Fibroblast of lung (primary cell): ENCODE measurements around the gene MKX. TPM values are rescaled to one million over a fixed set of nuclear protein-coding genes. Genes with fewer than 3 reads are reported as not detected.

Source experiments
- DNase-seq, 2 donors: peaks; one replicate each; pipeline versions ENCODE4 v3.0.0 to v3.0.0-alpha.2; 2010; ENCODE audit warnings: low read depth in 2 of 2
- H2AFZ ChIP-seq: 2 replicates; pipeline ENCODE4 v1.5.1; 2012; ENCODE audit warnings: low read length, control low read depth, inconsistent platforms
- H3K27ac ChIP-seq: 2 replicates; pipeline ENCODE4 v1.5.1; 2011; ENCODE audit warnings: low read length, control low read depth; ENCODE audit not compliant: insufficient read depth
- H3K27me3 ChIP-seq: 2 replicates; pipeline ENCODE4 v1.5.1; 2011; ENCODE audit warnings: mild to moderate bottlenecking, low read length; ENCODE audit not compliant: control insufficient read depth, insufficient read depth
- H3K36me3 ChIP-seq: 2 replicates; pipeline ENCODE4 v1.5.1; 2011; ENCODE audit warnings: low read length; ENCODE audit not compliant: control insufficient read depth, insufficient read depth
- H3K4me1 ChIP-seq: 2 replicates; pipeline ENCODE4 v1.5.1; 2011; ENCODE audit warnings: low read length; ENCODE audit not compliant: control insufficient read depth, insufficient read depth; ENCODE audit errors: extremely low read depth
- H3K4me2 ChIP-seq: 2 replicates; pipeline ENCODE4 v1.5.1; 2011; ENCODE audit warnings: low read length, control low read depth; ENCODE audit not compliant: insufficient read depth; ENCODE audit errors: extremely low read depth
- H3K4me3 ChIP-seq, 4 experiments: fragments of 200-600 bp in 1 of 4; sonication (generic) in 1 of 4; replicated peaks in 1 of 4; 2 replicates each; pipeline ENCODE4 v1.5.1; 2011 to 2016; ENCODE audit warnings: low read length in 4 of 4, low read depth in 3 of 4, mild to moderate bottlenecking in 3 of 4, control low read depth in 2 of 4, inconsistent platforms in 1 of 4, mixed read lengths in 1 of 4; ENCODE audit not compliant: insufficient read depth in 1 of 4; ENCODE audit errors: control extremely low read depth in 1 of 4
- H3K79me2 ChIP-seq: 2 replicates; pipeline ENCODE4 v1.5.1; 2012; ENCODE audit warnings: mild to moderate bottlenecking, low read length, inconsistent platforms; ENCODE audit not compliant: control insufficient read depth, insufficient read depth
- H3K9ac ChIP-seq: 2 replicates; pipeline ENCODE4 v1.5.1; 2011; ENCODE audit warnings: mild to moderate bottlenecking, low read length, control low read depth; ENCODE audit not compliant: insufficient read depth
- H3K9me3 ChIP-seq: 2 replicates; pipeline ENCODE4 v1.5.1; 2012; ENCODE audit warnings: low read depth, low read length; ENCODE audit not compliant: control insufficient read depth, insufficient read depth
- H4K20me1 ChIP-seq: 2 replicates; pipeline ENCODE4 v1.5.1; 2011; ENCODE audit warnings: low read length; ENCODE audit not compliant: control insufficient read depth, insufficient read depth; ENCODE audit errors: extremely low read depth
- EZH2 ChIP-seq: IDR thresholded peaks from 2 replicates; pipeline ENCODE4 v1.5.1; 2012; ENCODE audit warnings: low read length, control low read depth, mild to moderate bottlenecking; ENCODE audit errors: missing control alignments
- polyA plus RNA-seq, 2 donors: library from polyadenylated mRNA; depleted of rRNA in 1 of 2; stranded (reverse) in 1 of 2; unstranded in 1 of 2; fragments of >200 nt; gene quantifications; 2 replicates each; pipeline ENCODE4 v1.2.1, GENCODE V29; 2011 to 2012; ENCODE audit warnings: missing spikeins in 1 of 2
- total RNA-seq: library from RNA; depleted of rRNA; stranded (reverse); fragments of >200 nt; gene quantifications from 2 replicates; pipeline ENCODE4 v1.2.1, GENCODE V29; 2014
- TF ChIP-seq, protein P1 (sequence below), 2 donors: IDR thresholded peaks in 1 of 2; conservative IDR thresholded peaks in 1 of 2; 1 replicate in 1 of 2; 2 replicates in 1 of 2; pipeline ENCODE4 v1.5.1; 2011 to 2012; ENCODE audit warnings: low read length in 2 of 2, control low read depth in 1 of 2, inconsistent platforms in 1 of 2, low read depth in 1 of 2, mild to moderate bottlenecking in 1 of 2

Gene MKX
- total and polyA plus RNA-seq, 2 donors (not counting 1 experiment from before 2014, with no cell fraction given), result 2.2 to 15.0 TPM

DNA sequence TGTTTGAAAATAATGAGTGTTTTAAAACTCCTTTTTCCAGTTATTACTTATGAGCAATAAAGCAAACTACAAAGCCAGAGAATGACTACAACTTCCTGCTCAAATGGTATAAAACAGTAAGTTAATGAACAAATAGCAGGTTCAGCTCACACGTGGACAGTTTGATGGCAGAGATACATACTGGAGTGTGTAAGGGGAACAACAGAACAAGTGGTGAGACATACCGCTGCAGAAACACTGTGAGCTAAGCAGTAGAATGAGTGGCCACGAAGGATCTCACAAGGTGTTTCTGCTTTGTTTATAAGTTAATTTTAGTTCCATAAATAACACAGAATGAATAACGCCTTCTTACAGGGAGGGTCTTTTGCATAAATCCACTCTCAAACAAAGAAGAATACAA lies 3.0 kb upstream of the MKX start:
- TF ChIP-seq EZH2, result no peak
- TF ChIP-seq, protein P1, sequence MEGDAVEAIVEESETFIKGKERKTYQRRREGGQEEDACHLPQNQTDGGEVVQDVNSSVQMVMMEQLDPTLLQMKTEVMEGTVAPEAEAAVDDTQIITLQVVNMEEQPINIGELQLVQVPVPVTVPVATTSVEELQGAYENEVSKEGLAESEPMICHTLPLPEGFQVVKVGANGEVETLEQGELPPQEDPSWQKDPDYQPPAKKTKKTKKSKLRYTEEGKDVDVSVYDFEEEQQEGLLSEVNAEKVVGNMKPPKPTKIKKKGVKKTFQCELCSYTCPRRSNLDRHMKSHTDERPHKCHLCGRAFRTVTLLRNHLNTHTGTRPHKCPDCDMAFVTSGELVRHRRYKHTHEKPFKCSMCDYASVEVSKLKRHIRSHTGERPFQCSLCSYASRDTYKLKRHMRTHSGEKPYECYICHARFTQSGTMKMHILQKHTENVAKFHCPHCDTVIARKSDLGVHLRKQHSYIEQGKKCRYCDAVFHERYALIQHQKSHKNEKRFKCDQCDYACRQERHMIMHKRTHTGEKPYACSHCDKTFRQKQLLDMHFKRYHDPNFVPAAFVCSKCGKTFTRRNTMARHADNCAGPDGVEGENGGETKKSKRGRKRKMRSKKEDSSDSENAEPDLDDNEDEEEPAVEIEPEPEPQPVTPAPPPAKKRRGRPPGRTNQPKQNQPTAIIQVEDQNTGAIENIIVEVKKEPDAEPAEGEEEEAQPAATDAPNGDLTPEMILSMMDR (conservative IDR thresholded peaks at IDR 0.05 in 1 of 2, IDR thresholded peaks at IDR 0.05 in 1 of 2; ENCODE audit: low read depth in 1 of 2, low read length in 2 of 2), result no peak
- no peaks in the 10 kb centered on the region for H3K79me2 ChIP-seq
- H3K9me3 ChIP-seq, result no peaks in the 10 kb centered on the region
- H3K36me3 ChIP-seq, result no peaks in the 10 kb centered on the region
- H3K4me1 ChIP-seq, result no peaks in the 10 kb centered on the region
- H3K4me3 ChIP-seq, result no peak overlapping the region
- H3K27ac ChIP-seq, result no peak overlapping the region
- no peak for DNase-seq
- no peak overlapping the region for H2AFZ ChIP-seq
- no peaks in the 10 kb centered on the region for H4K20me1 ChIP-seq
- peaks cover 37% of the 10 kb centered on the region for H3K27me3 ChIP-seq
- no peak overlapping the region for H3K9ac ChIP-seq
- H3K4me2 ChIP-seq, result no peak overlapping the region

DNA sequence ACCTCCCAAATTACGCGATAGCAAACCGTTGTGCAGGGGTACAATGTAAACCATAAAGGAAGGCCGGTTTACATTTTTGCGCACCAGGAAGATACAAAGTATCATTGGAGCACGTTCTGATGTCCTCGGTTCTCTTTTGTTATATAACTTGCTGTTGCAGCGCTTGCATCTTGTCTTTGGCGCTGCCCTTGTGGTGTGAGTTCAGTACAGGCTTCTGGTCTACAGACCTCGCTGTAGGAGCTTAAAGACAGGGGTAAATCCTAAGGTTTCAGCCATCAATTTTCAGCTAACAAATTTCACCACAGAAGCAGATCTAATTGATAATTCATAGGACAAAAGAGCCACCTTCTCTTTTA lies 1.5 kb upstream of the MKX start:
- Histone ChIP-seq H3K9me3 (no peaks in the 10 kb centered on the region), H3K27ac (no peak overlapping the region), H4K20me1 (no peaks in the 10 kb centered on the region), H3K4me3 (peak overlapping the region in 1 of 4 experiments; percentile 61), H3K36me3 (no peaks in the 10 kb centered on the region), H3K79me2 (no peaks in the 10 kb centered on the region), H2AFZ (no peak overlapping the region), H3K27me3 (peaks cover 47% of the 10 kb centered on the region), H3K4me1 (no peaks in the 10 kb centered on the region), H3K9ac (no peak overlapping the region), H3K4me2 (no peak overlapping the region)
- peak in 1 of 2 donors; percentile 22 for DNase-seq
- TF ChIP-seq, protein P1 (conservative IDR thresholded peaks at IDR 0.05 in 1 of 2, IDR thresholded peaks at IDR 0.05 in 1 of 2; ENCODE audit: low read depth in 1 of 2, low read length in 2 of 2), result no peak
- peak; percentile 32 for TF ChIP-seq EZH2

DNA sequence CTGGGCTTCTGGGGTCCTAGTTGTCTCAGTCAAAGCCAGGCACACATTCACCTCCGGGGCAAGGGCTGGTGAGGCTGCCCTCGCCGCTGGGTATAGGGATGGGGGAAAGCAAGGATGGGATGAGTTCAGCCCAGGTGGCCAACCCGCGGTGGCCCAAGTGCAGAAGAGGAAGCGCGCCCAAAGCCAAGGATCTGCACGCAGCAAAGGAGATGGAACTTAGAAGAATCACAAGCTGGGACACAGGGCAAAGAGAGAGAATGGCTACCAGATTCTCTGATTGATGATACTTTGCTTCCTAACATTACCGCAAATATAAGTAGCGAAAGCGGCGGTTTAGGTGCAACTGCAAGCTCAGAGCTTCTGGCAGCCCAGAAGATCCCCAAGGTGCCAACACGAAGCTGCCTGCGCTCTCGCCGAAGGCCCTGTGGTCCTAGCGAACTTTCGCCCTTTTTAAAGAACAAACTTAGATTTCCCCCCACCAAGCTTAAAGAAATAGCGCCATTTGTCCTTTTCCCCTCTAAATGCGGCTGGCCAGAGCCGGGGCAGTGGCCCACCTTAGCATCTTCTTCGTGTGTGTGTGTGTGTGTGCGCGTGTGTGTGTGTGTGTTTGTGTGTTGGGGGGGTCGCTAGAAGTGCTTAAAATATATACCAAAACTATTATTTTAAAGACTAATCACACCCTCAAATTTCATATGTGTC lies 927 bp upstream of the MKX start:
- TF ChIP-seq, protein P1 (conservative IDR thresholded peaks at IDR 0.05 in 1 of 2, IDR thresholded peaks at IDR 0.05 in 1 of 2; ENCODE audit: low read depth in 1 of 2, low read length in 2 of 2), result no peak
- TF ChIP-seq EZH2, result peak; percentile 66
- Histone ChIP-seq H3K4me2 (peak overlapping the region; percentile 55), H3K9ac (no peak overlapping the region), H3K4me3 (peak overlapping the region in 2 of 4 experiments; percentile 38 to 61), H3K9me3 (no peaks in the 10 kb centered on the region), H3K36me3 (no peaks in the 10 kb centered on the region), H2AFZ (no peak overlapping the region), H3K27ac (no peak overlapping the region), H3K27me3 (peaks cover 47% of the 10 kb centered on the region), H3K79me2 (no peaks in the 10 kb centered on the region), H3K4me1 (no peaks in the 10 kb centered on the region), H4K20me1 (no peaks in the 10 kb centered on the region)
- DNase-seq, result no peak
